EH (cell line): ENCODE measurements around the gene NADSYN1.

Experiments used
- DNase-seq: peaks from one replicate; pipeline ENCODE4 v3.0.0-alpha.2; 2015; ENCODE audit warnings: low read depth

Gene NADSYN1

GRCh38 chr11:71474141-71474770, 21.3 kb downstream of the NADSYN1 start:
- DNase-seq = no peak

- DNase-seq = no peak
Measured at GRCh38 chr11:71474771-71475483, 21.9 kb downstream of the NADSYN1 start.

- DNase-seq = no peak
Measured at GRCh38 chr11:71476031-71476430, 23.0 kb downstream of the NADSYN1 start.

- DNase-seq = no peak
Measured at GRCh38 chr11:71476926-71477640, 24.1 kb downstream of the NADSYN1 start.

DNA sequence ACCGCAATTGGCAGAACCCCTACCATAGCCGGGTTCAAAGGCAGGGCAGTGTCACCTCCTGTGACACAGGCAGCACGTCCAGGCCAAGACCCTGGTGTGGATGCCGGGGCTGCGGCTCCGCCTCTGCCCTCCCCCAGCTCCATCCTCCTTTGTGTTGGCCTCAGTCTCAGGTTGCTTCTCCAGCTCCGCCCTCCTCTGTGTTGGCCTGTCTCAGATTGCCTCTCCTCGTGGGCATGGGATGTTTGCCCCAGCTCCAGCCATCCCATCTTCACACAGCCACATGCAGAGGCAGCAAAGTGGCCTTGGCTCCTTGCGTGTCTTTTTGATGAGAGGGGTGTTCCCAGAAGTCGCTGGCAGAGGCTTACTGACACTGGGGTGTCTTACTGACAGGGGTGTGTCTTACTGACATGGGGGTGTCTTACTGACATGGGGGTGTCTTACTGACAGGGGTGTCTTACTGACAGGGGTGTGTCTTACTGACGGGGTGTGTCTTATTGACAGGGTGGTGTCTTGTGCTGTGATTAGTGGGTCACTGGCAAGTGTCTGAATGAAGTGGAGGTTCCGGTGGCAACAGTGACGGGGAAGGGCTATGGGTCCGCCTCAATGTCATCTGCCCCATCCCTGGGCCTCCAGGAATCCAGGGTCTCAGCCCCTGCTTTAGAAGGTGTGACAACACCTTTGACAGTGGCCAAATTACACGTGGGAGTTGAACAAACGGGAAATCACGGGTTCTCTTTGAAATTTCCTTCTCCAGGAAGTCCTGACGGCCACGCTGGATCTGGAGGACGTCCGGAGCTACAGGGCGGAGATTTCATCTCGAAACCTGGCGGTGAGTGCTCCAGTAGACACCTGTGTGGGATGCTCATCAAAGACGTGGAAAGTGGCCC, 24.9 kb downstream of the NADSYN1 start:
- DNase-seq = no peak

- no peak for DNase-seq
Measured at GRCh38 chr11:71478528-71478840, 25.5 kb downstream of the NADSYN1 start.

DNA sequence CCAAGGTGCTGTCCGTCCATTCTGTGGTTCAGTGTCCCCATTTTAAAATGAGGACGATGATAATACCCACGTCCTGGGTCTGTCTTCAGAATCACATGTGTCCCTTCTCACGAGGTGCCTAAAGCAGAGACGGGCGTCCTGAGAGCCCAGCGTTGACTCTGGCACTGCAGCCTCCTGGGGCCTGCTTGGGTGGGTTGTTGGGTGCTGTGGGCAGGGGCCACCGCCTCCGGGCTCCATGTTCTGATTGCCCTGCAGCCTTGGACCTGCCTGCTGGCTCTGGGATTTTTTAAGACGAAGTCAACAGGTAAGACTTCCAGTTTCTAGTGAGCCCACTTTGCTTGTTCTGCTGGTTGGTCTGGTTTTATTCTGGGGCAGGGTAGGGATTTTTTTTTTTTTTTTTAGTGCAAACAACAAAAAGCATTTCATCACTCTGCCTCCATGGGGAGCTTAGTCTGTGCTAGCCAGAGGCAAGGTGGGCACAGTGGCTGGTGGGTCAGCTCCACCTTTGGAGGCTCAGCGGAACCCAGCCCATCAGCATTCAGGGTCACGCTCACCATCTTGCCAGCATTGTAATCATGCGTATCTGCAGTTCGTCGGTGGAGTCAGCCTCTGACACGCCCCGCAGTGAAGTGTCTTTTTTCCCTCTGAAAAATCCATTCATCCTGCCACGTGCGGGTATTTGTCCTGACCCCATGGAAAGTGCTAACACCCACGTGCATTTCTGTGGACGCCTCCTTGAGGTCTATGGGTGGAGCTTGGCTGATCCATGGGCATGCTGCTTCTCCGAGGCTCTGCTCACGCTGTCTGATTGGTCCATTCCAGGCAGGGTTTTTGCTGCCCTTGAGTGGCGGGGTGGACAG, 28.3 kb downstream of the NADSYN1 start:
- DNase-seq = no peak

GRCh38 chr11:71482216-71482615, 29.2 kb downstream of the NADSYN1 start:
- DNase-seq = no peak

GRCh38 chr11:71482746-71483364, 29.9 kb downstream of the NADSYN1 start:
- DNase-seq = no peak

DNA sequence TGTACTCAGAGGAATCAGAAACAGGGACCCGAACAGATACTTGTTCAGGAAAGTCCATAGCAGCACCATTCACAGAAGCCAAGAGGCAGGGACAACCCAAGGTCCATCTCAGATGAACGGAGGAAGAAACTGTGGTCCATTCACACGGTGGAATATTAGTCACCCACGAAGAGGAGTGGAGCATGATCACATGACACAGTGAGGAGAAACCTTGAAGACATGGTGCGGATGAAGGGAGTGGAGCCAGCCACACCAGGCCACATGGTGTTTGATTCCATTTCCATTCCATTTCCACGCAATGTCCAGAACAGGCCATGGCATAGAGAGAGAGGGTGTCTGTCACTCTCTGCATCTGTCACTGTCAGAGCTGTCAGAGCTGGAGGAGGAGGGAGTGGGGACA, 30.7 kb downstream of the NADSYN1 start:
- DNase-seq = no peak

DNA sequence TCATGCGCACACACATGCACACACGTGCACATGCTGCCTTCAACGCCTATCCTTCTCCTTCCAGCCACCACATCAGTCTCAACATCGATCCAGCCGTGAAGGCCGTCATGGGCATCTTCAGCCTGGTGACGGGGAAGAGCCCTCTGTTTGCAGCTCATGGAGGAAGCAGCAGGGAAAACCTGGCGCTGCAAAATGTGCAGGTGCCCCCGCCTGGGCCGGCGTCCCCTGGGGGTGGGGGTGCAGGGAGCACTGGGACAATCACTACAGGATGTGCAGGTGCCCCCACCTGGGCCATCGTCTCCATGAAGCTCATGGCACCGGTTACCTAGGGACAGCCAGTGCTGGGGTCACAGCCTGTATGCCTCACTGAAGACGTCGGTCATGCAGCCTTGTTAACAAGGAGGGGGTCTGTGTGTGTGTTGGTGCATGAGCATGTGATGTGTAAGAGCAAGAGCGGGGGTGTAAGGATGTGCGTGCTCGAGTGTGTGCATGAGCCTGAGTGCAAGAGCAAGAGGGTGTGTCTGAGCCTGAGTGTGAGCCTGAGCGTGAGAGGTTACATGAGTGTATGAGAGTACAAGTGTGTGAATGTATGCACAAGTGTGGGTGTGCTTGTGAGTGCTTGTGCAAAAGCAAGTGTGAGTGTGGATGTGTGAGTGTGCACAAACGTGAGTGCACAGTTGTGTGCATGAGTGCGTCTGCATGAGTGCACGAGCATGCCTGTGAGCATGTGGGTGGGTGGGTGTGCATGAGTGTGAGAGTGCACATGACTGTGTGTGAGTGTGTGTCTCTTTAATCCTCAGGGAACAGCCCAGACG, 31.5 kb downstream of the NADSYN1 start:
- no peak for DNase-seq

- no peak for DNase-seq
Measured at GRCh38 chr11:71485063-71485399, 32.0 kb downstream of the NADSYN1 start.

DNA sequence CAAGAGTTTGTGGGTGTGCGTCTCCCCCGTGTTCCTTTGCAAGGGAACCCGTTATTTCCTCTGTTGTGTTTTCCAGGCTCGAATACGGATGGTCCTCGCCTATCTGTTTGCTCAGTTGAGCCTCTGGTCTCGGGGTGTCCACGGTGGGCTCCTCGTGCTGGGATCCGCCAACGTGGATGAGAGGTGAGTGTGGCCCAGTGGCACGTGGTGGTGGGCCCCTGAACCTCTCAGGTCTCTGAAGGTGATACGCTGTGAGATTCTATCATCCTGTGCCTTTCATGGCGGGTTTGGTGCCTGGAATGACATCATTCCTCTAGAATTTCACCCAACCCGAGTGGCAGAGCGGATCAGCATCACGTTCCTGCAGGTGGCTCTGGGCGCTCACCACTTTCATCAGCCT, 32.5 kb downstream of the NADSYN1 start:
- no peak for DNase-seq

DNA sequence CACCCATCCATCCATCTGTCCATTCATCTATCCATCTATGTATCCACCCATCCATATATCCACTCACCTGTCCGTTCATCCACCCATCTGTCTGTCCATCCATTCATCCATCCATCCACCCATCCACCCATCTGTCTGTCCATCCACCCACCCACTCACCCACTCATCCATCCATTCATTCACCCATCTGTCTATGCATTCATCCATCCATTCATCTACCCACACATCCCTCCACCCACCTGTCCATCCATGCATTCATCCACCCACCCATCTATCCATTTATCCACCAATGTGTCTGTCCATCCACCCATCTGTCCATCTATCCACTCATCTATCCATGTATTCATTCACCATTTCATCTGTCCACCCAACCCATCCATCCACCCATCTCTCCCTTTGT, 33.3 kb downstream of the NADSYN1 start:
- DNase-seq = no peak

DNA sequence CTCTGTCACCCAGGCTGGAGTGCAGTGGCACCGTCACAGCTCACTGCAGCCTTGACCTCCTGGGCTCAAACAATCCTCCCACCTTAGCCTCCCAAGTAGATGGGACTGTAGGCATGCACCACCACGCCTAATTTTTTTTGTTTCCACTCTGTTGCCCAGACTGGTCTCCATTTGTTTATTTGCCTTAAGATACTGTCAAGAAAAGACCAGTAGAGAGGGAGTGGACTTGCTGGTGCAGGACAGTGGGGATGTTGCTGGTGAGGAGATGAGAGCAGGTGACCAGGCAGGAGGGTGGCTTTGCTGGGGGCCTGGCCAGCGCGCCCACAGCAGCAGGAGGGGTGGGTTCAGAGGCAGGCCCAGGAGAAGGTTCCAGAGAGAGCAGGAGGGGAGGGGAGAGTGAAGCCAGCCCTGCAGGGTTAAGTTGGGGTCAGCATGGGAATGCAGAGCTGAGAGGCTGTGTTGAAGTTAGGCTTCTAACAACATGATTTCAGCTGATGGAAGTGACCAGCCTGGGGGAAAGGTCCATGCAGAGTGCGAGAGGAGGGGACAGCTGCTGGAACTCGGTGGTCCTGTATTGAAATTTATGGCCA, 35.8 kb downstream of the NADSYN1 start:
- DNase-seq = no peak

- DNase-seq = peak; percentile 20
Measured at GRCh38 chr11:71489311-71490043, 36.5 kb downstream of the NADSYN1 start.

GRCh38 chr11:71490044-71490730, 37.2 kb downstream of the NADSYN1 start:
- DNase-seq = no peak

DNA sequence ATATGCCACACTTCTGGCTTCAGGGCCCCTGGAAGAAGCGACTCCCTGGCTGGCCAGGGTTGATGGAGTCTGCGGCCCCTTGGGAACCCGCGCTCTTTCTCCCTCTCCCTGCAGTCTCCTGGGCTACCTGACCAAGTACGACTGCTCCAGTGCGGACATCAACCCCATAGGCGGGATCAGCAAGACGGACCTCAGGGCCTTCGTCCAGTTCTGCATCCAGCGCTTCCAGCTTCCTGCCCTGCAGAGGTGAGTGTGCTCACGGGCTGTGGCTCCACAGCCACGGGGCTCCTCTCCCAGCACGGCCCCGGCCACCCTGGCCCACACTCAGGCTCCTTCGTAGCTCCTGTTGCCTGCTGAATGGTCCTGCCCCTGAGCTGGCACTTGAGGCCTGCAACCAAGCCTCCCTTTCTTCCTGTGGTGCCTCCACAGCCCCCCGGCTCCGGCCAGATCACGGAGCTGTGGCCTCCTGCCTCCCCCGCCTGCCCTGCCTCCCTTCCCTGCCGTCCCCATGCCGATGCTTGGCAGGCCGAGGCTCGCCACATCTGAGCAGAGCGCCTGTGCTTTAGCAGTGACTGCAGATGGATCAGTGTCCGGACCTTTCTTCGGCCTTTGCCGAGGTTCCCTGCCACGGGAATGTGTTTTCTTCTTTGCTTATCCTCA, 37.9 kb downstream of the NADSYN1 start:
- DNase-seq = no peak
